Adrenal gland (tissue), 5 donors: ENCODE data around the gene MAP3K20.

ENCODE experiments used
- CTCF ChIP-seq, 6 experiments: fragments of 450-650 bp in 4 of 6; fragments of 200-600 bp in 2 of 6; sonication (generic) in 1 of 6; IDR thresholded peaks; 1 replicate in 5 of 6; 2 replicates in 1 of 6; pipeline versions ENCODE4 v1.5.1 to v1.8.0; 2016 to 2021; ENCODE audit warnings: antibody characterized with exemption in 6 of 6, mild to moderate bottlenecking in 2 of 6, moderate library complexity in 1 of 6
- POLR2A ChIP-seq, 2 donors: fragments of 450-650 bp; IDR thresholded peaks; one replicate each; pipeline ENCODE4 v1.6.1; 2017; ENCODE audit warnings: antibody characterized with exemption in 2 of 2, mild to moderate bottlenecking in 2 of 2, moderate library complexity in 1 of 2
- donor health status: DM: no; HTN: no; CAD: no.

GRCh38 chr2:173059971-173060461 lies 15.6 kb upstream of the MAP3K20 start:
- no peak for TF ChIP-seq CTCF (IDR thresholded peaks at IDR 0.05)
- no peak for TF ChIP-seq POLR2A (IDR thresholded peaks at IDR 0.05)
